AG04450 (cell line): ENCODE measurements around the gene NOC4L. TPM values are rescaled to one million over a fixed set of nuclear protein-coding genes. Genes with fewer than 3 reads are reported as not detected.
A peak's percentile ranks its signal among the peaks of the same experiment; 100 is the strongest.

Experiments used
- CTCF ChIA-PET: fragments of 300-600, 350-600 bp; formaldehyde crosslinking; extraction: SDS; loops from one replicate; lab custom pipeline; 2022; ENCODE audit warnings: antibody characterized with exemption, inconsistent platforms; lab: Charles Lee
- POLR2A ChIA-PET: fragments of 350-600 bp; formaldehyde crosslinking; extraction: SDS; loops from one replicate; lab custom pipeline; 2021; ENCODE audit warnings: antibody characterized with exemption, inconsistent platforms; lab: Yijun Ruan, JAX
- DNase-seq: peaks from one replicate; pipeline ENCODE4 v3.0.0-alpha.2; 2011; ENCODE audit warnings: low read depth, low spot score
- H3K27ac ChIP-seq: one replicate; pipeline ENCODE4 v1.5.1; 2012; ENCODE audit warnings: low read depth, low read length, control low read depth
- H3K27me3 ChIP-seq: one replicate; pipeline ENCODE4 v1.6.0; 2012; ENCODE audit warnings: low read length; ENCODE audit not compliant: control insufficient read depth, insufficient read depth
- H3K4me3 ChIP-seq: 2 replicates; pipeline ENCODE4 v1.5.1; 2011; ENCODE audit warnings: mild to moderate bottlenecking, low read depth, low read length, control low read depth
- H3K9me3 ChIP-seq: 2 replicates; pipeline ENCODE4 v1.5.1; 2012; ENCODE audit warnings: low read length; ENCODE audit not compliant: control insufficient read depth, insufficient read depth
- CTCF ChIP-seq: IDR thresholded peaks from 2 replicates; pipeline ENCODE4 v1.5.1; 2011; ENCODE audit warnings: low read depth, low read length, control low read depth, inconsistent platforms
- polyA minus RNA-seq: library from RNA; depleted of rRNA, polyadenylated mRNA; stranded (reverse); fragments of >200 nt; gene quantifications from 2 replicates; pipeline ENCODE4 v1.2.3, GENCODE V29; 2011; rRNA and poly(A)+ RNA removed
- polyA plus RNA-seq: library from polyadenylated mRNA; depleted of rRNA; stranded (reverse); fragments of >200 nt; gene quantifications from 2 replicates; pipeline ENCODE4 v1.2.3, GENCODE V29; 2011; rRNA removed

NOC4L gene
- polyA plus RNA-seq (2.9 and 3.7 TPM in 2 replicates), polyA minus RNA-seq (3.2 and 3.3 TPM in 2 replicates)

DNA sequence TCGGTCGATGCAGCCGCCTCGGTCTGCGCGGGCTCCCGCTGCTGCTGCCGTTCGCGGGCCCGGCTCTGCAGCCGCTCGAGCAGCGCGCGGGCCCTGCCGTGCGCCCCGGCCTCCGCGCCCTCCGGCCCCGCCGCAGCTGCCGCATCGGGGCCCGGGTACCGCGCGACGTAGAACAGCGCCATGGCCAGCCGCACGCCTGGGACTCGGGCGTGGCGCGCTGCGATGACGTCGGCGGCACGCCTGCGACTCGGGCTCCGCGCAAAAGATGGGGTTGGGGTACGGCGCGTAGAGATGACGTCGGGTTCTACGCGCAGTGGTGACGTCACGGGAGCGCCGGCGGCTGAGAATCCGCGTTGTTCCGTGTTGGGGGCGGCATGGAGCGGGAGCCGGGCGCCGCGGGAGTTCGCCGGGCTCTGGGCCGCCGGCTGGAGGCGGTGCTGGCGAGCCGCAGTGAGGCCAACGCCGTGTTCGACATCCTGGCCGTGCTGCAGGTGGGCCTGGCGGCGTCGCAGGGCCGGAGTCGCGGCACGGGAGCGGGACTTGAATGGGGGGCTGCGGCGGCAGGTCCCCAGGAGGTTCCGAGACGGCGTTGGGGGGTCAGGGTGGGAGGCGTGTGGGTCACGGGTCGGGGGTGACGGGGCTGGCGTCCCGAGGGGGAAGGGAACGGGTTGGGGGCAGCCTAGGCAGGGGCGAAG, at the start of gene NOC4L, which contains the start of gene DDX51:
Gene NOC4L (plus strand): TSS at position 343 of the 695 bp plus-strand sequence. CDS start 32 bp downstream, at position 375.
Gene DDX51 (minus strand): TSS at position 205 of the 695 bp plus-strand sequence. CDS start 23 bp downstream, at position 182.
- CTCF ChIA-PET: interaction anchor here (1.1 kb wide), 1 partner anchor 10 kb away, joined by 6 read pairs; no protein-coding TSS in a partner anchor
- H3K4me3 ChIP-seq: peak within 1 kb of the TSS; percentile 83
- TF ChIP-seq CTCF: no peak

GRCh38 chr12:132095520-132096409, 48.5 kb upstream of the NOC4L start:
- no peak for TF ChIP-seq CTCF
- POLR2A ChIA-PET: no interaction called here
- H3K4me3 ChIP-seq: no peak overlapping the region
- no peaks in the 10 kb centered on the region; the same call in 1 of the 2 replicates for H3K9me3 ChIP-seq
- no peak overlapping the region for H3K27ac ChIP-seq
- no peak for DNase-seq
- CTCF ChIA-PET: no interaction called here
- H3K27me3 ChIP-seq: no peaks in the 10 kb centered on the region

More for the DNA sequence above, at the start of gene NOC4L, which contains the start of gene DDX51:
- no peaks in the 10 kb centered on the region for H3K27me3 ChIP-seq
- no peak within 1 kb of the TSS for H3K27ac ChIP-seq
- H3K9me3 ChIP-seq: peaks cover 3% of the 10 kb centered on the region; the same call in 1 of the 2 replicates
- DNase-seq: peak; percentile 85
- POLR2A ChIA-PET: interaction anchor here (0.6 kb wide), 1 partner anchor 9 kb away, joined by 3 read pairs; no protein-coding TSS in a partner anchor

- no peak for DNase-seq
- Histone ChIP-seq H3K4me3 (no peak overlapping the region), H3K27me3 (no peaks in the 10 kb centered on the region), H3K27ac (no peak overlapping the region), H3K9me3 (no peaks in the 10 kb centered on the region)
- ChIA-PET CTCF (no interaction called here), POLR2A (no interaction called here)
- TF ChIP-seq CTCF: no peak
Observed at GRCh38 chr12:132099739-132100138, 44.5 kb upstream of the NOC4L start.

DNA sequence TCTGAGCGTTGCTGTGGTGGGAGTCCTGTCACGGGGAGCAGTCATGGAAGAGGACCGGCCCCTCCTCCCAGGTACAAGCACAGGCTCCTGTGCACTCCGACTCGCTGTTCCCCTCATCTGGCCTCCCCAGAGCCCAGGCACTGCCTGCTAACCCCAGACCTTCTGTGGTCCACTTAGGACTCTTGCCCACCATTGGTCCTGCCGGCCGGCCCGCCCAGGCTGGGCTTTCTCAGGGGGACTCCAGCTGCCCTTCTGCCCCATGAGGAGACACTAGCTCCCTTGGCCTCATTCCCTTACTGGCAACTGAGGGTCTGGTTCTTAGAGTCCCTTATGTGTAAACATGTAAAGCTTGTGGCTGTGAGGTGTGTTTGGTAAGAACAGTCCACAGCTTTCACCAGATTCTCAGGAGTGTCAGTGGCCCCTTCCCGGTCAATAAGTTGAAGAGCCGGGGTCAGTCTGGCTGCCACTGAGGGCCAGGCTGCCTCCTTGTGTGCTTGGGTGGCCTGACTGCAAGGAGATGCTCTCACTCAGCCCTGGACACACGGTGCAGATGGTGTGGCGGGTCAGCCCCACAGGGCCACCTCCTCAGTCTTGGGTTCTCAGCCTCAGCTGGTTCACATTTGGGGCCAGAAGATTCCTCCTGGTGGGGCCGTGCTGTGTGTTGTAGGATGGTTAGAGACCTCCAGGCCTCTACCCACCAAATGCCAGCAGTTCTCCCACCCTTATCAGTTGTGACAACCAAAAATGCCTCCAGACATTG, 43.8 kb upstream of the NOC4L start:
- no peak for DNase-seq
- TF ChIP-seq CTCF: no peak
- ChIA-PET CTCF (no interaction called here), POLR2A (no interaction called here)
- Histone ChIP-seq H3K4me3 (no peak overlapping the region), H3K9me3 (no peaks in the 10 kb centered on the region), H3K27ac (no peak overlapping the region), H3K27me3 (no peaks in the 10 kb centered on the region)
